NCI-H82 treated with DMSO at 0.1 percent for 48 hours (cell line): ENCODE data around the gene ABI1.

Experiments used
- DNase-seq: peaks from one replicate; lab custom pipeline; 2025; ENCODE audit not compliant: unreplicated experiment; lab: John Stamatoyannopoulos, UW

The ABI1 gene

GRCh38 chr10:26855186-26855585 is 5.6 kb downstream of the ABI1 start:
- DNase-seq: no peak

GRCh38 chr10:26854524-26854923 is 6.2 kb downstream of the ABI1 start:
- DNase-seq: no peak

GRCh38 chr10:26844396-26844975 is 16.3 kb downstream of the ABI1 start:
- no peak for DNase-seq

GRCh38 chr10:26843736-26844135 is 17.0 kb downstream of the ABI1 start:
- no peak for DNase-seq

GRCh38 chr10:26841733-26842317 is 18.9 kb downstream of the ABI1 start:
- no peak for DNase-seq

GRCh38 chr10:26840938-26841732 is 19.6 kb downstream of the ABI1 start:
- no peak for DNase-seq

- no peak for DNase-seq
Measured at GRCh38 chr10:26839966-26840627, 20.7 kb downstream of the ABI1 start.

- no peak for DNase-seq
Measured at GRCh38 chr10:26837139-26837538, 23.6 kb downstream of the ABI1 start.

- DNase-seq: no peak
Measured at GRCh38 chr10:26835025-26835424, 25.7 kb downstream of the ABI1 start.

- no peak for DNase-seq
Measured at GRCh38 chr10:26832960-26833359, 27.8 kb downstream of the ABI1 start.

- no peak for DNase-seq
Measured at GRCh38 chr10:26831936-26832335, 28.8 kb downstream of the ABI1 start.

GRCh38 chr10:26829810-26830515 is 30.8 kb downstream of the ABI1 start:
- no peak for DNase-seq

GRCh38 chr10:26824015-26824690 is 36.6 kb downstream of the ABI1 start:
- DNase-seq: no peak

- no peak for DNase-seq
Measured at GRCh38 chr10:26821699-26822570, 38.8 kb downstream of the ABI1 start.

GRCh38 chr10:26815500-26815899 is 45.3 kb downstream of the ABI1 start:
- no peak for DNase-seq

GRCh38 chr10:26810435-26811026 is 50.2 kb downstream of the ABI1 start:
- no peak for DNase-seq

GRCh38 chr10:26809973-26810372 is 50.8 kb downstream of the ABI1 start:
- no peak for DNase-seq

- no peak for DNase-seq
Measured at GRCh38 chr10:26807532-26807931, 53.2 kb downstream of the ABI1 start.

GRCh38 chr10:26806557-26806956 is 54.2 kb downstream of the ABI1 start:
- no peak for DNase-seq
